Stimulated activated CD8-positive, alpha-beta memory T cell treated with anti-CD3 and anti-CD28 coated beads, Interleukin-4, amount 100 ng/mL, for 24 hours (primary cell): ENCODE results near the gene DAAM2.

Experiments used
- DNase-seq: peaks from one replicate; pipeline ENCODE4 v3.0.0-alpha.2; 2020; ENCODE audit warnings: low read depth

Gene DAAM2

DNA sequence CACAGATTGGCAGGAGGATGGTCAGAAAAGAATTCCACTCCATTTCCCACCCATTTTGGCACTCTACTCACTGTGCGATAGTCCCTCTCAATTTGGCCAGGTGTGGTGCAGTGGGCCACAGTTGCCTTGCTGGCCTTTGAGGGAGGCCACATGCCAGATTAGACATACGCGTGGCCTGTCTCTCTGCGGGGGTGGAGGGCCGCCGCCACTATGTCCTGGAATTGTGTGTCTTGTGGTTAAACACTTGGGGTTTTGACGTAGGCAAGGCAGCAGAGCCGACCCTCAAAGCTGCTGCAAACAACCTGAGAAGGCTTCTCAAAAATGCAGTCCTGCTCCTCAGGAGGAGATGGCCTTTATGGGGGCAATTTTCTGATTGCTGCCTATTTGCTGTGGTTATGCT is 4.9 kb upstream of the DAAM2 start:
- DNase-seq, result no peak

DNA sequence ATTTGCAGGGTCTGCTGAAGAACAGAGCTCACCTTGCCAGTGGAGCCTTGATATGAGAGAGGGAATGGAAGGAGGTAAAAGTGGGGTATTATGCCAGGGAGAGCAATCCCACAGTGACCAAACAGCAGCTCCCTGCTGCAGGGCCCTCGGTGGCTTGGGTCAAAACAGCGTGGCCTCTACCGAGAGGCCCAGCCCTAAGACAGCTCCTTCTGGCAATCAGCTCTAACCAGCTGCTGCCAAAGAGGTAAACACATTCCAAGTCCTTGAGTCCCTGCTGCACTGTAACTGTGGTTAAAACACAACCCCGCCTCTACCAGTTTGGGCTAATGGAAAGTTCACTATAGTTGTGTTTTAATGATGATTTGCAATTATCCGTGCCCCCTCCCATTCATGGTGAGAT is 1.4 kb upstream of the DAAM2 start:
- no peak for DNase-seq

GRCh38 chr6:39791311-39791710 is 865 bp upstream of the DAAM2 start:
- no peak for DNase-seq

DNA sequence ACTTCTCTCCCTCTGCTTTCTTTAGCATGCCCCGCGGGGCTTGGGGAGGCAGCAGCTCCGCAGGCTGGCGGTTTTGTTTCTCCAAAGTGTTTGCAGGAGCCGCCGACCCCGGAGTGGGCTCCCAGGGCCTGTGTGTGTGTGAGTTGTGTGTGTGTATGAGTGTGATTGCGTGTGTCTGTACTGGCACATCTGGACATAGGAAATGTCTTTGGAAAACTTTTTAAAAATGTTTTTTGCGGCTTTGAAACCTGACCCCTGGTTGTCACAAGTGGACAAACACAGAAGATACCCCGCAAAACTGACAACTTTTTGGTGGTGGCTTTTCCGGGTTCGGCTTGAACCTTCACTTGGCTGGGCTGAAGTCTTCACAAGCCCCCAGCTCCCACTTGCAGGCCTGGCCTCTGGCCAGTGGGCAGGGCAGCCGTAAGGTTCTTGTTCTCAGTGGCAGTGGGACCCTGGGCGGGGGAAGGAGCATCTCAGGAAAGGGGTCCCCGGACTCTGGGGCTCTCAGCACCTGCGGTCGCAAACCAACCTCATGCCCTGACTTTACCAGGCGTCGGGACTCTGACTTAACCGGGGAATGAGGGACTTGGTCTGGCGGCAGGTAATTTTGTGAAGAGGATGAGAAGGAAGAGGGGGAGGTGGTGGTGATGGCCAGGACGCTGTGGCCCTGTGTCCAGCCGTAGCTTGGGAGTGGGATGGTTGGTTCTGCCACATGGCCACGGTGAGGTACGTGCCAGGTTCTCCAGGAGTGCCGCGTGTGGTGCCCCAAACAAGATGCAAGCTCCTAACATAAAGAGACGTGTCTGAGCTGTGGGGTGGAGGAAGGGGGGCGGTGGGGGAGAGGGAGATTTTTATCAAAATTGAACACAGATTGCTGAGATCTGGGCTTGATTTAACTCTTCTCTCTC is 619 bp downstream of the DAAM2 start:
- no peak for DNase-seq

DNA sequence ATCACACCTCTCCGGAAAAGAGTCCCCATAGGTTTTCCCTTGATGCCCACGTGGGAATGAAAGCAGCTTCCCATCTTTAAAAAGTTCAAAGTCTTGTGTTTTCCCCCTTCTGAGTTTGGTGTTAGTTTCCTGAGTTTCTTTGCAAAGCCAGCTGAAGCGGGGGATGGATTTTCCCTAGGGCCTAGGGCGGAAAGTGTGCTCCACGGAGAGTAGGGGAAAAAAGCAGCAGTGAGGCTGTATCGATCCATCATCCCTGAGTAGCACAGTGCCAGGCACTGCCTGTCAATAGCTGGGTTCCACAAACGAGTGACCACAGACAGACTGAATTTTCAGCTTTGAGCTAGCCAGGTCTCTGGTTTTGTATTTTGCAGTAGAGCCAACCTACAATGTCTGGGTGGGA is 1.3 kb downstream of the DAAM2 start:
- DNase-seq, result no peak

- DNase-seq, result no peak
Measured at GRCh38 chr6:39794231-39794630, 2.1 kb downstream of the DAAM2 start.

- no peak for DNase-seq
Measured at GRCh38 chr6:39797751-39798150, 5.6 kb downstream of the DAAM2 start.

DNA sequence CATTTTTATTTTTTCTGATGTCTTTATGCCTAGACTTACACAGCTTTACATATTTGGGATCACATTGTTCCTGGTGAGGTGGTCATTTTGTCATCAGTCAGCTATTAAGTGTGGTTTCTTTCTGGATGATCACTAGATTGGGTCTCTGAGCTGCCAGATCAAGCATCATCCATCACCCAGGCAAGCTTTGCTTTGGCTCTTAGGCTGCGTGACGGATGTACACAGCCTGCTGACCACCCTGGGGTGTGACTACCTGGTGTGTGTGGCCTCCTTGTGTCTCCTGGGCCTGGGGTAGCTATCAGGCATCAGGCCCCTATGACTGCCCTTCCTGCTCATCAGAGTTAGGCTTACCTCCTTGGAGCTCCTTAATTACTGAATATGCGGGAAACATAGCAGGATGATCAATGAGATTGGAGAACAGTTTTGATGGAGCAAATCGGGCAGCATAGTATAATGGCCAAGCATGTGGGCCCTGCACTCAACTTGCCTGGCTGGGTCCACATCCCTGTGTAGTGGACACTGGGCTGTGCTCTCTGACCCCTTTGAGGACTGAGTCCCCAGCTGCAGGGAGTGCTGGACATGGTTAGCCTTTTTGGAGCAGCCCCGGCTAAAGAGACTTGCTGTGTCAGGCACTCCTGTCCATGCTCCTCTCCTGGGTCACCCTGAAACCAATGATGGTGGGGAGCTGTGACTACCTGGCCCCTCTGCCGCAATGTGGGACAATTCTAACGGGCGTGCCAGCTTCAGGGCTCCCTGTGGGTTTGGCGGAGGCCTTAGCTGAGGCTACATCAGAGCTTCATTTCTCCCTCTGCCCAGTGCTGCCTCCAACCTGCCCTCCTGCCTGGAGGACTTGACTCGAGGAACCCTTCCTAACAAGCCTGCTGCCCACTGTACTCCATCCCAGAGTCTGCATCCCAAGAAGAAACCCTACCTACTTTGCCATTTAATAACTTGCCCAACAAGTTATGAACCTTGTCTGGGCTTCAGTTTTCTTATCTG is 8.2 kb downstream of the DAAM2 start:
- no peak for DNase-seq

DNA sequence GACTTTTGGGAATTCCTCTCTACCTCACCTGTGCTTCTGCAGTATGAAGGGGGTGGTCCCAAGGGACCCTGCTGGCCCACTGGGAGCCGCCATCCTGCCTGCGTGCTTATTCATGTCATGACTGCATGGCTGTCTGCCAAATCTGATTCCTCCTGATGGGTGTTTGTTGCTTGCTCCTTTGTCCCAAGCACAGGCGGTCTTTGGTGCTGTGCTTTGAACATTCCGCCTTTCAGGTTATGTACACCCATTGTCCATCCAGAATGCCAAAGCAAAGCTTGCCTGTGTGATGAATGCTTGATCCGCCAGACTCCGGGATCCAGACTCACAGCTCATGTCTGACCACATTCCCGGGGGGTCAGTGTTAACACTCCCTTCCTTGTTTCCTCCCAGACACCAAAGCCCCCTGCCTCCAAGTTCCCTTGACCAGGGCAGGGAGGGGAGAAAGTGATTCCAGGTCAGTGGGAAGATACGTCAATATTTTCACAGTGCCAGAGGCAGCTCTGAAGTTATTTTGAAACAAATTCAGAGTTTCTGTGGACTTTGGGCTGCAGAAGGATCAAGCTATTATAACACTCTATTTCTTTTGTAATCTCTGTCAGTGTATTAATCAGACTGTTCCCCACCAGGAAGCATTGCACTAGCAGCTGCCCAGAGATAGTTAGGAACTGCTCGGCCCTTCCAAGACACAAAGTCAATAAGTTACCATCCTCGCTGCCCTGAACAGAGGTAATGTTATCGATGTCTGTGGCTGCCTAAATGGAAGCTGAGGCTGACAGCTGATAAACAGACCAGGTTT is 9.5 kb downstream of the DAAM2 start:
- DNase-seq, result no peak

DNA sequence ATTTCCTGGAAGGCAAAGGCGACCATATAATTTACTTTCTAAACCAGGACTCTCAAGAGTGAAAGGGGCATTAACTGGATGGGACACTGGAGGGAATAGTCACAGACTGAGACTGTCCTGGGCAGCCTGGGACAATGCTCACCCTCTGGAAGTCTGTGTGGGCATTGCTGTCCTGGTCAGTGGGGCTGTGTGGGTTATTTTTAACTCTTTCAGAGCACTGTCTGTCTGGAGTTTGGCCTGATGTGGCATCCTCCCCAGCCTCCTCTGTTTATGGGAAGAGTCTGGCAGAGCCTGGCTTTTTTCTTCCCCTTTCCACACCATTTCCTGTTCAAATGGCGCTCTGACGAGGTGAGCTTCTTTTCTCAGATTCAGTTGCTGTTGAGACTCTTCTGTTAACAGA is 11.7 kb downstream of the DAAM2 start:
- no peak for DNase-seq

GRCh38 chr6:39804466-39805065 is 12.4 kb downstream of the DAAM2 start:
- DNase-seq, result no peak

GRCh38 chr6:39806278-39806677 is 14.1 kb downstream of the DAAM2 start:
- DNase-seq, result no peak

DNA sequence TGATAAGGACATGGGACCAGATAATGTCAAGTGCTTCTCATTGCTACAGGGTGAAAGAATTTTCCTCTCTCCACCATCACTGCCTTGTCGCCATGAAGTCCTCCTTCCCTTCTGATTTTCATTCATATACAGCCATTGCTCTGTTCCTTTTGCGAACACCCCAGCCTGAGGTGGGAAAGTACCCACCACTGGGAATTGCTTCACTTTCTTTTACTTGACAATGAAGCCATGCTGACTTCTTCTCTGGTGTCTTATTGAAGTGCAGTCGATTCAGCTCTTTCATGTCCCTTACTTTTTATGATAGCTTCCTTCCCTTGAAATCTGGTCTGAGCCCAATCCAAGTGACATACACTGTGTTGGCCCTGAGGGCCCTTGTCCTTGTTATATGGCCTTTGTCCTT is 16.2 kb downstream of the DAAM2 start:
- DNase-seq, result no peak

DNA sequence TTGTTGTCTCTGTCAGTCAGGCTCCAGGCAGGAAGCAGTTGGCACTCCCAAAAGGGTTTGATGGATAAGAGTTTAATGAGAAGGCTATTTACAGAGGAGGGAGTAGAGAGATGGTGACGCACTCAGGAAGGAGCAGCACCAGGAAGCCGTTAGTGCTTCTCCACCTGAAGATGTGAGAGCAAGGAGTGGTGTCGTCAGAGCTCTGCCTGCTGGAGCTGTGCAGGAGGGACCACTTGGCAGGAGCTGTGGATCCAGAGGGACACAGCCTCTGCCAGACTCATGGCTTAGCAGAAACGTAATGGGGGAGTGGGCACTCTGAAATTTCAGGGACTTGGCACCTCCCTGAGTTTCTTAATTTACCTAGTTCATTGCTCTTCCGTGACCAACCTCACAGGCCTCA is 16.8 kb downstream of the DAAM2 start:
- DNase-seq, result no peak

GRCh38 chr6:39811835-39812345 is 19.7 kb downstream of the DAAM2 start:
- no peak for DNase-seq

- DNase-seq, result no peak
Measured at GRCh38 chr6:39812496-39812852, 20.3 kb downstream of the DAAM2 start.

- DNase-seq, result no peak
Measured at GRCh38 chr6:39812853-39813533, 20.8 kb downstream of the DAAM2 start.

DNA sequence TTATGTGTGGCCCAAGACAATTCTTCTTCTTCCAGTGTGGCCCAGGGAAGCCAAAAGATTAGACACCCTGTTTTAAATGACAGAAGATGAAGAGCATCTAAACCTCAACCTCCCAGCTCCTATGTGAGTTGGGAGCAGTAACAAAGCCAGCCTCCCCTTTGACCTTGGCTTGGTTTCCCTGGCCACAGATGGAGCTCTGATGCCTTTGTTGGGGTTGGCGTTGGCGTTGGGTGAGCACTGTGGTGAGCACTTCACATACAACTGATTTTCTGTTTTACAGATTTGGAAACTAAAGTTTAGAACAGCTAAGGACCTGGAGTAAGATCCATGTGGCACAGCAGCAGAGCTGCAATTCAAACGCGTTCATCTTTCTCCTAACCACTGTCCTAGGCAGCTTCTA is 22.1 kb downstream of the DAAM2 start:
- DNase-seq, result no peak

DNA sequence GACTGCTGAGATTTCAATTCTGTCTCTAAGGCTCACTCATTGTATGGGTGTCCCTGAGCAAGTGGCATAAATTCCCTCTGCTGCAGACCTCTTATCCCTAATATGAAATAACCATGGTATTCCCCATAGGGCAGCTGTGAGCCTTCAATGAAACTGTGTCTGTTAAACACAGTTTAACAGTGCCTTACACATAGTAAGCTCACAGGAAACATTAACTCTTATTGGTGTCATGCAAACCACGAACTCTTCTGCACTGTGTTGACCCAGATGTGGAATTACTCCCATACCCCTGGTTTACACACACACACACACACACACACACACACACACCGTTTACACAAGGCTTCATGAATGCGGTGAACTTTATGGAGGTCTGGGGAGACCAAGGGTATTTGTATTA is 23.2 kb downstream of the DAAM2 start:
- no peak for DNase-seq

- no peak for DNase-seq
Measured at GRCh38 chr6:39816747-39817146, 24.6 kb downstream of the DAAM2 start.

- DNase-seq, result no peak
Measured at GRCh38 chr6:39818695-39819094, 26.5 kb downstream of the DAAM2 start.
